Stimulated activated CD8-positive, alpha-beta memory T cell treated with anti-CD3 and anti-CD28 coated beads, Interleukin-4, amount 100 ng/mL, for 4 hours (primary cell): ENCODE results near the gene OTOL1.

ENCODE experiments used
- DNase-seq, 2 donors: peaks; one replicate each; pipeline ENCODE4 v3.0.0-alpha.2; 2020; ENCODE audit warnings: low read depth in 2 of 2, low spot score in 1 of 2

The OTOL1 gene

DNA sequence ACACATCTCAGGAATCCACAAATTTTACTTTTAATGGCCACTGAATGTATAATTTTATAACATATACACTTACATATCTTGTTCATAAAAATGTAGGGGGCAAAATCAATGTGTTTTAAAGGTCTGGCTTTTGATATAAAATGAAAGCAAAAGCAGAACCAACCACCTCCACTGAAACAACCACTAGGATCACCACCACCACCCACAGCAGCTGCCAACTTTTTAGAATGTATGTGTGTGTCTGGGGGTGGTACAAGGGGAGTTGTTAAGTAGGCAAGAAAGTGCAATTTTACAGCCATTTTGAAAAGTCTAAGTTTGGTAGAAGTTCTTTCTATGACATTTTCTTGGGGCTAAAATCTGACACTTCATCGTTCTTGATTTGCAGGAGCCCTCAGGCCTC is 44.0 kb downstream of the OTOL1 start:
- no peak for DNase-seq

- no peak for DNase-seq
These were observed 49.2 kb downstream of the OTOL1 start for GRCh38 chr3:161545824-161546223.

- DNase-seq = no peak
These were observed 51.7 kb downstream of the OTOL1 start for GRCh38 chr3:161548301-161548700.

- no peak for DNase-seq
These were observed 52.7 kb downstream of the OTOL1 start for GRCh38 chr3:161549261-161549660.

- DNase-seq = no peak
These were observed 54.0 kb downstream of the OTOL1 start for GRCh38 chr3:161550491-161551195.

DNA sequence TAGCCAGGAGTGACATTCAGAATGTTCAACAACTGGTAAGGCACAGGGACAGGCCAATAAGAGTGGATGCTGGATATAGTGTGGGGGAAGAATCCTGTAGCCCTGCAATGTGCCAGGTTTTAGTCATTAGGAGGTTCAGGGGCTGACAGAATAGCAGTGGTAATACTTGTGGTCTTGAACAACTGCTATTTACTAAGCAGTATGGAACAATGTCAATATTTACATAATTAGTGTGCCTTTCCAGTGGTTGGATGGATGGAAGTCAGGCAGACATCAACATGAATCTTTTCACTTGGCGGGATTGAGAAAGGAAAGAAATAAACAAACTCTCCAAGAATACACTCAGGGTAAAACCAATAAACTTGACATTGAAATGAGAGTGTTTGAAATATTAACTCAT is 55.1 kb downstream of the OTOL1 start:
- DNase-seq = no peak

DNA sequence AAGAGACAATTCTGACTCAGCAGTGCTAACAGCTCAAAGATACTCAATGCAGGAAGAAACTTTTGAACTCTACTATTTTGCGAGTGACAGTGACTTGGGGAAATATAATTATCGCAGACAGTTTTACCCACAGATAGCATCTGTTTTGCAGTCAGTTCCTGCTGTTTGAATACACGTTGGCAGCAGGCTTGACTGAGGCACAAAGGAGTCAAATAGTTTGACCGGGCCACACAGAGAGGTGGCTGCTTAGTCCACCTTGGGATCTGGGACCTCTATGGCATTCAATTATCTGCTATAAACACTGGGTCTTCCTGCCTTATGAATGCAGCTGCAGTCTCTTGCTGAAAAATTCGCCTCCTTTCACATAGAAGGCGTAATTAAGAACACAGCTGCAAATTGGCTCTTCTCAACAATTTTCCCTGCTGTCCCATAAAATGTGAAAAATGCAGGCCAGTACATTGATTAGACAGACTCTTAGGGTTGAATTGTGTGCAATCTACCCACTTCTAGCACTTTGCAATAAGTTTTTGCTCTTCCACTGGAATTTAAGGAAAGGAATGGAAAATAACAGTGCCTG is 56.5 kb downstream of the OTOL1 start:
- no peak for DNase-seq
